ENCODE data around the gene GNB3. TPM values are rescaled to one million over a fixed set of nuclear protein-coding genes. Genes with fewer than 3 reads are reported as not detected.

Gene GNB3
- total RNA-seq, 2 experiments from 2014 or later, result 0.08 TPM; not detected in 1

DNA sequence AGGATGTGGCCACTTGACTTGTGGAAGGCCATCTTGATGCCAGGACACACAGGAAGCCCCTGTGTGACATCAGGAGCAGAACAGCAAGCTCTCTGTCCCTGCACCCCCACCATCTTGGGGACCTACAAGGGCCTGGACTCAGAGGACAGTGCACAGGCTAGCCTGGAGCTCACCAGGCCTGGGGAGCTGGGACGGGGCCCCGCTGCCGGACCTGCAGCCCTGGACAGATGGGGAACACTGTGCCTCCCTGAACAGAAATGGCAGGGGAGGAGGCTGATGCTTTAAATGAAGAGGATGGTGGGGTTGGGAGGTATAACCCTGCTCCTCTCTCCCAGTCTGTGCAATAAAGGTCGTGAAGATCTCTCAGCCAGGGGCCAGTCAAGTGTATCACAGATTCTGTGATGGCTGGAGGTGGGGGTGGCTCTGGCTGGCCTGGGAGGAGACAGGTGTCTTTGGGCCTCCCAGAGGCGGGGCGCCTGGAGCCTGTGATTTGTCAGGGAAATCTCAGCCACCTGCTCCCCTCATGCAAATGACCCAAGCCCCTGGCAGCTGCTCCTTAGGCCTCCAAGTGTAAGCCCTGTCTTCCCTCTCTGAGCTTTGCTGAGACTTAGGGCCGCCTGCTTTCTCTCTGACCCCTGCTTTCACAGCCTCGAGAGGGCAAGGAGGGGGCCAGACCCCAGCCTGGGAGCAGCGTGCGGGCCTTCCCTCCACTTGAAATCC is 1.1 kb upstream of the GNB3 start:
- ChIA-PET CTCF (interaction anchor here (1.2 to 9.2 kb wide), 3 partner anchors 10 to 86 kb away, joined by 3 to 130 read pairs (median 11); partner anchors contain the start of genes CDCA3, MLF2 and USP5), POLR2A (interaction anchor here (3.0 kb wide), 1 partner anchor 12 kb away, joined by 14 read pairs; the partner anchor contains the start of genes CDCA3 and USP5)
- no peak overlapping the region for H3K27ac Mint-ChIP-seq
- H3K4me1 Mint-ChIP-seq (ENCODE audit: low read depth), result peaks cover 3% of the 10 kb centered on the region
- no peak overlapping the region for H3K4me3 Mint-ChIP-seq
- H3K9me3 Mint-ChIP-seq (ENCODE audit: insufficient read depth), result no peaks in the 10 kb centered on the region
- DNase-seq (no peak), ATAC-seq (no peak)
- peaks cover 3% of the 10 kb centered on the region for H3K27me3 Mint-ChIP-seq (ENCODE audit: low read depth)
- no peaks in the 10 kb centered on the region for H3K36me3 Mint-ChIP-seq (ENCODE audit: low read depth)

DNA sequence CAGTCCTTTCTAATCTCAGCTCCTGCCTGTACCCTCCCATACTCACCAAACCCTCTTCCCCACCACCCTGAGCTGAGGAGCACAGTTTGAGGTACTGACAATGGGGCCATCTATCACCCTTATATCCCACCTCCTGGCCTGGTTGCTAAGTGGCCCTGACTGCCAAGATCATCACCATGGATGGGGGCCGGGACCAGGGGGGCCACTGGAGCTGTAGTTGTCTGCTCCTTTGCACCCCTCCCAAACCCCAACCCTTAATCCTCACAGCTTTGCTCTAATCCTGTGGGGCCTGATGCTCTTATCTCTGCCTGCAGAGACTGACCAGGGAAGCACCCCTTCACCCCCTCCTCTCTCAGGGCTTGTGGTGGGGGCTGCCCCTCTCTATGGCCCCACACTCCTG is 395 bp upstream of the GNB3 start:
- no peaks in the 10 kb centered on the region for H3K9me3 Mint-ChIP-seq (ENCODE audit: insufficient read depth)
- ATAC-seq (no peak), DNase-seq (no peak)
- ChIA-PET CTCF (interaction anchor here (1.2 to 9.2 kb wide), 2 partner anchors 9 to 14 kb away, joined by 3 to 130 read pairs; partner anchors contain the start of genes CDCA3 and USP5), POLR2A (interaction anchor here (0.5 to 3.0 kb wide), 2 partner anchors 12 to 102 kb away, joined by 3 to 14 read pairs; partner anchors contain the start of genes CDCA3 and USP5)
- H3K27ac Mint-ChIP-seq, result no peak overlapping the region
- H3K27me3 Mint-ChIP-seq (ENCODE audit: low read depth), result no peaks in the 10 kb centered on the region
- peaks cover 3% of the 10 kb centered on the region for H3K4me1 Mint-ChIP-seq (ENCODE audit: low read depth)
- H3K36me3 Mint-ChIP-seq (ENCODE audit: low read depth), result no peaks in the 10 kb centered on the region
- no peak overlapping the region for H3K4me3 Mint-ChIP-seq

DNA sequence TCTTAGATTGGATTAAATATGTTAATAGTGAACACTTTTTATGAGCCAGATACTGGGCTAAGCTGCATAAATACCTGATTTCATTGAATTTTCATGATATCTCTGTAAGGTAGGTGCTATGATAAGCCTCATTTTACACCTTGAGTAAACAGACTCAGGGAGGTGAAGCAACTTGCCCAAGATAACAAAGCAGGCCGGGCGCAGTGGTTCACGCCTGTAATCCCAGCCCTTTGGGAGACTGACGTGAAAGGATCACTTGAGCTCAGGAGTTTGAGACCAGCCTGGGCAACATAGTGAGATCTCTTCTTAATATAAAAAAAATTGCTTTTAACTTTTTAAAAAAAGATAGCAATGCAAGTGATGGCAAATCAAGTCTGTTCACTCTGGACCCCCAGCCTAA is 1.4 kb downstream of the GNB3 start:
- no peaks in the 10 kb centered on the region for H3K9me3 Mint-ChIP-seq (ENCODE audit: insufficient read depth)
- CTCF ChIA-PET, result interaction anchor here (1.3 to 13.9 kb wide), 3 partner anchors 6 to 17 kb away, joined by 5 to 130 read pairs (median 6); partner anchors contain the start of genes CDCA3, GNB3 and USP5
- DNase-seq (no peak), ATAC-seq (no peak)
- H3K36me3 Mint-ChIP-seq (ENCODE audit: low read depth), result peaks cover 9% of the 10 kb centered on the region
- no peak overlapping the region for H3K4me3 Mint-ChIP-seq
- POLR2A ChIA-PET, result interaction anchor here (0.8 to 3.3 kb wide), 3 partner anchors 9 to 89 kb away, joined by 3 to 15 read pairs (median 4); partner anchors contain the start of genes CDCA3, MLF2 and USP5
- no peaks in the 10 kb centered on the region for H3K4me1 Mint-ChIP-seq (ENCODE audit: low read depth)
- no peak overlapping the region for H3K27ac Mint-ChIP-seq
- H3K27me3 Mint-ChIP-seq (ENCODE audit: low read depth), result no peaks in the 10 kb centered on the region

DNA sequence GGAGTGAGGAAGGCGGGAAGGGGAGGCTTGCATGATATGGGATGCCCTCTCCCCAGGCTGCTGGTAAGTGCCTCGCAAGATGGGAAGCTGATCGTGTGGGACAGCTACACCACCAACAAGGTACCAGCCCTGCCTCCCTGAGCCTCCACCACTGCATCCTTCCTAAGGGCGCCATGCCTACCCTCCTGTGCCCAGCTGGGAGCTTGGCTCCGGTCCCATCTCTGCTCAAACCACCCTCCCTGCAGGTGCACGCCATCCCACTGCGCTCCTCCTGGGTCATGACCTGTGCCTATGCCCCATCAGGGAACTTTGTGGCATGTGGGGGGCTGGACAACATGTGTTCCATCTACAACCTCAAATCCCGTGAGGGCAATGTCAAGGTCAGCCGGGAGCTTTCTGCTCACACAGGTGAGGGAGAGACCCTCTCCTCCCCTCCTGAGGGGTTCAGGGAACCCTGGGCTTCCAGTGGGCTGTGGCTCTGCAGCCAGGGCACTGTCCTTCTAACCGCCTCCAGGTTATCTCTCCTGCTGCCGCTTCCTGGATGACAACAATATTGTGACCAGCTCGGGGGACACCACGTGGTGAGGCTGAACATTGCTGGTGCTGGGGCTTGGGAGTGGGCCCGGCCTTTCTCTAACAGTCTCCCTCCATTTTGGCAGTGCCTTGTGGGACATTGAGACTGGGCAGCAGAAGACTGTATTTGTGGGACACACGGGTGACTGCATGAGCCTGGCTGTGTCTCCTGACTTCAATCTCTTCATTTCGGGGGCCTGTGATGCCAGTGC is 2.6 kb downstream of the GNB3 start:
- no peaks in the 10 kb centered on the region for H3K27me3 Mint-ChIP-seq (ENCODE audit: low read depth)
- H3K9me3 Mint-ChIP-seq (ENCODE audit: insufficient read depth), result no peaks in the 10 kb centered on the region
- DNase-seq (no peak), ATAC-seq (peak; percentile 32)
- H3K4me1 Mint-ChIP-seq (ENCODE audit: low read depth), result peaks cover 5% of the 10 kb centered on the region
- peaks cover 19% of the 10 kb centered on the region for H3K36me3 Mint-ChIP-seq (ENCODE audit: low read depth)
- H3K4me3 Mint-ChIP-seq, result no peak overlapping the region
- ChIA-PET POLR2A (interaction anchor here (1.1 to 3.3 kb wide), 2 partner anchors 8 to 91 kb away, joined by 4 to 15 read pairs; partner anchors contain the start of genes CDCA3, MLF2 and USP5), CTCF (interaction anchor here (0.8 to 13.9 kb wide), 5 partner anchors 7 to 90 kb away, joined by 3 to 130 read pairs (median 6); partner anchors contain the start of genes GNB3 and MLF2)
- H3K27ac Mint-ChIP-seq, result no peak overlapping the region

GRCh38 chr12:6845395-6845794 is 4.7 kb downstream of the GNB3 start:
- H3K27me3 Mint-ChIP-seq (ENCODE audit: low read depth), result no peaks in the 10 kb centered on the region
- H3K4me3 Mint-ChIP-seq, result no peak overlapping the region
- ATAC-seq (no peak), DNase-seq (no peak)
- ChIA-PET POLR2A (interaction anchor here (1.0 kb wide), 1 partner anchor 25 kb away, joined by 3 read pairs; no protein-coding TSS in a partner anchor), CTCF (interaction anchor here (1.9 to 13.9 kb wide), 2 partner anchors 9 to 93 kb away, joined by 6 to 130 read pairs; partner anchors contain the start of genes GNB3 and MLF2)
- H3K4me1 Mint-ChIP-seq (ENCODE audit: low read depth), result peaks cover 21% of the 10 kb centered on the region
- H3K36me3 Mint-ChIP-seq (ENCODE audit: low read depth), result peaks cover 39% of the 10 kb centered on the region
- H3K9me3 Mint-ChIP-seq (ENCODE audit: insufficient read depth), result no peaks in the 10 kb centered on the region
- H3K27ac Mint-ChIP-seq, result no peak overlapping the region

DNA sequence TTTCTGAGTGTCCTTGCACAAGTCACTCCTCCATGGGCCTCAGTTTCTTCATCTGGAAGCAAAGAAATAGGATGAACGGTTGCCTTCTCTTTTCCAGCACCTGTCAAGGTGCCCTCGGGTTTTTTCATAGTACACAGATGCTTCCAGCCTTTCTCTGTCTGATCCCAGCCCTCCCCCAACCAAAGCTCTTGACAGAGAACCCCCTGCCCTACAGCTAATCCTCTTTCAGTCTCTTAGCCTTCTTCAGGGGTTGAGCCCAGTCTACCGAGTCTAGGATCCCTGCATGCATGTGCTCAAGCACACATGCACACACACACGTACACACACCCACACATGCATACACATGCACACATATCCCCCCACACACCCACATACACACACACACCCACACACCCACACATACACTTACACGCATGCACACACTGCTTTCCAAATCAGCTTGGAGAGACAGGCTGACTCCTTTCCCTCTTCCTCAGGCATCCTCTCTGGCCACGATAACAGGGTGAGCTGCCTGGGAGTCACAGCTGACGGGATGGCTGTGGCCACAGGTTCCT is 5.7 kb downstream of the GNB3 start:
- H3K9me3 Mint-ChIP-seq (ENCODE audit: insufficient read depth), result no peaks in the 10 kb centered on the region
- no peaks in the 10 kb centered on the region for H3K27me3 Mint-ChIP-seq (ENCODE audit: low read depth)
- no peak overlapping the region for H3K27ac Mint-ChIP-seq
- POLR2A ChIA-PET, result no interaction called here
- peaks cover 45% of the 10 kb centered on the region for H3K36me3 Mint-ChIP-seq (ENCODE audit: low read depth)
- DNase-seq (no peak), ATAC-seq (no peak)
- H3K4me3 Mint-ChIP-seq, result no peak overlapping the region
- peaks cover 24% of the 10 kb centered on the region for H3K4me1 Mint-ChIP-seq (ENCODE audit: low read depth)
- CTCF ChIA-PET, result interaction anchor here (13.9 kb wide), 1 partner anchor 10 kb away, joined by 130 read pairs; the partner anchor contains the start of gene GNB3

GRCh38 chr12:6847676-6848075 is 7.0 kb downstream of the GNB3 start:
- Mint-ChIP-seq H3K9me3 (ENCODE audit: insufficient read depth) (no peaks in the 10 kb centered on the region), H3K36me3 (ENCODE audit: low read depth) (peaks cover 45% of the 10 kb centered on the region), H3K27me3 (ENCODE audit: low read depth) (no peaks in the 10 kb centered on the region), H3K4me1 (ENCODE audit: low read depth) (peaks cover 24% of the 10 kb centered on the region), H3K27ac (peak overlapping the region; percentile 26), H3K4me3 (no peak overlapping the region)
- ATAC-seq (no peak), DNase-seq (no peak)
- ChIA-PET POLR2A (no interaction called here), CTCF (interaction anchor here (13.9 kb wide), 1 partner anchor 12 kb away, joined by 130 read pairs; the partner anchor contains the start of gene GNB3)

DNA sequence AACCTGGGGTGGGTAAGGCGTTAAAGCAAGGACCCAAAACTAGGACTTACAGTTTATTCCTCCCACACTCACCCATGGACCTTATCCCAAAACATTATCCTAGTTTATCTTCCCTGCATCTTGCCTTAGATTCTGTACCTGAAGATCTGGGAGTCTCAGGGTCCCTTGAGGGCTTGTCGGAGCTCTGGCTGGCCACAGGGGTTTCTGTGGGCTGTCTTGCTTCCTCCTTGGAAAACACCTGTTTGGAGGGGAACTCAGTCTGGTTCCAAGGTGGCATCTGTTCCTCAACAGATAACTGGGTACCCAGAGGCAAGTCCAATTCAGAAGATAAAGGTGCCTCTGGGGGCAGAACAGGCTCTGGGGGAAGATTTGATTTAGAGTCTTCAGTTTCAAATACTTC is 8.7 kb downstream of the GNB3 start:
- peak overlapping the region; percentile 77 for H3K27ac Mint-ChIP-seq
- CTCF ChIA-PET, result interaction anchor here (1.6 to 13.9 kb wide), 3 partner anchors 13 to 83 kb away, joined by 6 to 130 read pairs (median 121); partner anchors contain the start of genes GNB3, PTMS and SPSB2
- peaks cover 40% of the 10 kb centered on the region for H3K4me1 Mint-ChIP-seq (ENCODE audit: low read depth)
- H3K36me3 Mint-ChIP-seq (ENCODE audit: low read depth), result peaks cover 49% of the 10 kb centered on the region
- POLR2A ChIA-PET, result interaction anchor here (1.3 to 3.8 kb wide), 2 partner anchors 94 to 160 kb away, joined by 3 to 31 read pairs; partner anchors contain the start of genes C12orf57, RNU7-1 and ZNF384
- H3K9me3 Mint-ChIP-seq (ENCODE audit: insufficient read depth), result no peaks in the 10 kb centered on the region
- DNase-seq (no peak), ATAC-seq (no peak)
- H3K27me3 Mint-ChIP-seq (ENCODE audit: low read depth), result no peaks in the 10 kb centered on the region
- peak overlapping the region; percentile 90 for H3K4me3 Mint-ChIP-seq

- Mint-ChIP-seq H3K27ac (peak overlapping the region; percentile 98), H3K36me3 (ENCODE audit: low read depth) (peaks cover 52% of the 10 kb centered on the region), H3K27me3 (ENCODE audit: low read depth) (no peaks in the 10 kb centered on the region), H3K4me1 (ENCODE audit: low read depth) (peaks cover 44% of the 10 kb centered on the region), H3K9me3 (ENCODE audit: insufficient read depth) (no peaks in the 10 kb centered on the region), H3K4me3 (peak overlapping the region; percentile 90)
- ChIA-PET CTCF (interaction anchor here (0.6 to 13.9 kb wide), 5 partner anchors 8 to 363 kb away, joined by 5 to 130 read pairs (median 15); partner anchors contain the start of genes GNB3, MLF2 and SPSB2), POLR2A (interaction anchor here (0.8 to 6.6 kb wide), 7 partner anchors 17 to 357 kb away, joined by 3 to 93 read pairs (median 8); partner anchors contain the start of genes C12orf57, COPS7A, MLF2 and MRPL51)
- DNase-seq (no peak), ATAC-seq (no peak)
These were observed 9.3 kb downstream of the GNB3 start for GRCh38 chr12:6849976-6850560.

DNA sequence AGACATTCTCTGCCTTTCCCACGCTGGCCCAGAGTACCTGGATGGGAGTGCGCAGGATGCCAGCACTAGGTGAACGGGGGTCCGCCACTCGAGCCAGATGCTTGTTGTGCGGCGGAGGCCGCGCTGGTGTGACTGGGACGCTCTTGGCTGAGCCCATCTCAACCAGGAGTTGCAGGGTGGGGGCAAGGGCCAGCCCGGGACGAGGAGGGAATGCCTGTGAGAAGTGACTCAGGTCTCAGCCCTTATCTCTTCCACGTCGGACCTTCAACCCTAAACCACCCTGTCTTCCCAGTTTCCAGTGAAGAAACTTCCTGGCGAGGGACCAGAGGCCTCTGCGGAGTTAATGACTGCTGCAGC is 10.0 kb downstream of the GNB3 start:
- ChIA-PET CTCF (interaction anchor here (1.0 to 13.9 kb wide), 14 partner anchors 9 to 313 kb away, joined by 3 to 130 read pairs (median 6); partner anchors contain the start of genes COPS7A, GNB3, MLF2 and SPSB2), POLR2A (interaction anchor here (0.7 to 6.6 kb wide), 25 partner anchors 8 to 358 kb away, joined by 3 to 93 read pairs (median 4); partner anchors contain the start of genes C12orf57, COPS7A, ENO2 and GNB3)
- peaks cover 44% of the 10 kb centered on the region for H3K4me1 Mint-ChIP-seq (ENCODE audit: low read depth)
- no peaks in the 10 kb centered on the region for H3K9me3 Mint-ChIP-seq (ENCODE audit: insufficient read depth)
- no peaks in the 10 kb centered on the region for H3K27me3 Mint-ChIP-seq (ENCODE audit: low read depth)
- H3K36me3 Mint-ChIP-seq (ENCODE audit: low read depth), result peaks cover 55% of the 10 kb centered on the region
- ATAC-seq, result no peak
- no peak for DNase-seq
- peak overlapping the region; percentile 90 for H3K4me3 Mint-ChIP-seq
- H3K27ac Mint-ChIP-seq, result peak overlapping the region; percentile 98
